Ramos (cell line): ENCODE measurements around the gene ZNF133.

Source experiments
- in situ Hi-C: fragments of 300-500 bp; cut with MboI; formaldehyde crosslinking; loops from one replicate; pipeline ENCODE4 v1.14.3; 2022; ENCODE audit warnings: low sequenced_read_pairs; ENCODE audit not compliant: unreplicated experiment

ZNF133 gene

GRCh38 chr20:18279242-18279641 is 9.1 kb upstream of the ZNF133 start:
- in situ Hi-C loops: loop anchor here (25.0 kb wide), 1 partner anchor 767 kb away; no protein-coding TSS in a partner anchor

GRCh38 chr20:18284805-18285533 is 3.4 kb upstream of the ZNF133 start:
- in situ Hi-C loops: loop anchor here (25.0 kb wide), 1 partner anchor 773 kb away; no protein-coding TSS in a partner anchor

GRCh38 chr20:18287546-18287914 is 797 bp upstream of the ZNF133 start:
- in situ Hi-C loops: loop anchor here (25.0 kb wide), 1 partner anchor 775 kb away; no protein-coding TSS in a partner anchor

GRCh38 chr20:18288749-18289267 is 481 bp downstream of the ZNF133 start:
- in situ Hi-C loops: loop anchor here (25.0 kb wide), 1 partner anchor 777 kb away; no protein-coding TSS in a partner anchor

GRCh38 chr20:18289306-18289705 is 979 bp downstream of the ZNF133 start:
- in situ Hi-C loops: loop anchor here (25.0 kb wide), 1 partner anchor 777 kb away; no protein-coding TSS in a partner anchor

GRCh38 chr20:18299364-18299763 is 11.0 kb downstream of the ZNF133 start:
- in situ Hi-C loops: loop anchor here (25.0 kb wide), 1 partner anchor 787 kb away; no protein-coding TSS in a partner anchor

- in situ Hi-C loops: no loop called here
Measured at GRCh38 chr20:18304618-18305017, 16.3 kb downstream of the ZNF133 start.

- in situ Hi-C loops: no loop called here
Measured at GRCh38 chr20:18307301-18307700, 19.0 kb downstream of the ZNF133 start.

GRCh38 chr20:18310051-18310450 is 21.7 kb downstream of the ZNF133 start:
- in situ Hi-C loops: no loop called here

- in situ Hi-C loops: no loop called here
Measured at GRCh38 chr20:18310592-18310991, 22.3 kb downstream of the ZNF133 start.

GRCh38 chr20:18312723-18313122 is 24.4 kb downstream of the ZNF133 start:
- in situ Hi-C loops: no loop called here

- in situ Hi-C loops: no loop called here
Measured at GRCh38 chr20:18313411-18313810, 25.1 kb downstream of the ZNF133 start.

GRCh38 chr20:18314786-18315406 is 26.6 kb downstream of the ZNF133 start:
- in situ Hi-C loops: no loop called here

GRCh38 chr20:18316166-18316565 is 27.8 kb downstream of the ZNF133 start:
- in situ Hi-C loops: no loop called here

- in situ Hi-C loops: no loop called here
Measured at GRCh38 chr20:18321316-18321715, 33.0 kb downstream of the ZNF133 start.

- in situ Hi-C loops: no loop called here
Measured at GRCh38 chr20:18321976-18322950, 33.9 kb downstream of the ZNF133 start.

GRCh38 chr20:18323705-18324104 is 35.4 kb downstream of the ZNF133 start:
- in situ Hi-C loops: no loop called here

GRCh38 chr20:18324596-18325089 is 36.3 kb downstream of the ZNF133 start:
- in situ Hi-C loops: no loop called here

GRCh38 chr20:18326990-18327389 is 38.7 kb downstream of the ZNF133 start:
- in situ Hi-C loops: no loop called here

GRCh38 chr20:18331694-18332093 is 43.4 kb downstream of the ZNF133 start:
- in situ Hi-C loops: no loop called here
